HepG2 (cell line): Measurements from ENCODE around the gene NXPH4. TPM values are rescaled to one million over a fixed set of nuclear protein-coding genes. Genes with fewer than 3 reads are reported as not detected.

ENCODE experiments used
- ATAC-seq: fragments of 200-7000 bp; cut with Tn5 transposase; 3 replicates; pipeline ENCODE4 v1.9.1; 2020; ENCODE audit warnings: mild to moderate bottlenecking, moderate library complexity
- BruUV-seq: library from RNA; stranded (reverse); fragments of 400-500 nt; replicated peaks from 2 replicates; lab custom pipeline; 2021; lab: Mats Ljungman, UMichigan
- CTCF ChIA-PET: fragments of 300-600 bp; formaldehyde crosslinking; extraction: SDS; loops from one replicate; lab custom pipeline; 2021; ENCODE audit warnings: low total read pairs, inconsistent platforms, low intra/inter-chr PET ratio; lab: Yijun Ruan, JAX
- POLR2A ChIA-PET: fragments of 350-600 bp; sonication (Branson Sonifier 250); formaldehyde crosslinking; loops from one replicate; lab custom pipeline; 2020; ENCODE audit warnings: antibody characterized with exemption, inconsistent platforms; lab: Yijun Ruan, JAX
- DNase-seq: peaks from one replicate; pipeline ENCODE4 v3.0.0-alpha.2; 2015; ENCODE audit warnings: low spot score
- FAIRE-seq: peaks from 3 replicates; lab custom pipeline; 2011; peaks lifted over from hg19 to GRCh38; lab: Jason Lieb, UNC
- H2AFZ ChIP-seq: one replicate; pipeline ENCODE4 v1.6.1; 2011; ENCODE audit warnings: low read length, inconsistent platforms
- H3K27ac ChIP-seq: fragments of 300-600 bp; 3 replicates; pipeline ENCODE4 v1.8.0; 2011; ENCODE audit warnings: mixed run types, mild to moderate bottlenecking, mixed read lengths, low read length, inconsistent platforms; ENCODE audit not compliant: insufficient read depth; ENCODE audit errors: extremely low read length
- H3K27me3 ChIP-seq, 2 experiments: fragments of 200-600 bp in 1 of 2; 2 replicates in 1 of 2; 3 replicates in 1 of 2; pipeline versions ENCODE4 v1.6.0 to v1.8.0; 2011; ENCODE audit warnings: low read length in 2 of 2, mild to moderate bottlenecking in 2 of 2, moderate library complexity in 2 of 2, inconsistent platforms in 1 of 2; ENCODE audit not compliant: insufficient read depth in 2 of 2, control insufficient read depth in 1 of 2
- H3K36me3 ChIP-seq, 2 experiments: fragments of 200-600 bp in 1 of 2; replicated peaks in 1 of 2; 2 replicates in 1 of 2; 3 replicates in 1 of 2; pipeline versions ENCODE4 v1.5.1 to v1.8.0; 2011; ENCODE audit warnings: low read length in 2 of 2, inconsistent platforms in 1 of 2; ENCODE audit not compliant: insufficient read depth in 2 of 2, control insufficient read depth in 1 of 2
- H3K4me1 ChIP-seq: 2 replicates; pipeline ENCODE4 v1.5.1; 2012; ENCODE audit warnings: low read length, inconsistent platforms; ENCODE audit not compliant: insufficient read depth
- H3K4me2 ChIP-seq: 2 replicates; pipeline ENCODE4 v1.6.0; 2011; ENCODE audit warnings: low read depth, low read length, inconsistent platforms
- H3K4me3 ChIP-seq, 3 experiments: fragments of 200-600 bp in 1 of 3; sonication (generic), shearing (Covaris generic) in 1 of 3; replicated peaks in 1 of 3; 2 replicates each; pipeline ENCODE4 v1.5.1; 2011 to 2016; ENCODE audit warnings: low read length in 3 of 3, inconsistent platforms in 2 of 3, low read depth in 2 of 3, mild to moderate bottlenecking in 2 of 3, control low read depth in 1 of 3, mixed read lengths in 1 of 3; ENCODE audit not compliant: insufficient read depth in 1 of 3
- H3K79me2 ChIP-seq: one replicate; pipeline ENCODE4 v1.6.1; 2011; ENCODE audit warnings: low read length, inconsistent platforms; ENCODE audit not compliant: insufficient read depth
- H3K9ac ChIP-seq: 2 replicates; pipeline ENCODE4 v1.6.0; 2011; ENCODE audit warnings: mild to moderate bottlenecking, low read depth, low read length, inconsistent platforms; ENCODE audit not compliant: insufficient read depth
- H3K9me3 ChIP-seq: 2 replicates; pipeline ENCODE4 v1.5.1; 2012; ENCODE audit warnings: mild to moderate bottlenecking, low read length
- H4K20me1 ChIP-seq: 2 replicates; pipeline ENCODE4 v1.6.0; 2011; ENCODE audit warnings: inconsistent platforms, mild to moderate bottlenecking, low read length, moderate library complexity; ENCODE audit not compliant: insufficient read depth
- RFX5 ChIP-seq: IDR thresholded peaks from 2 replicates; pipeline ENCODE4 v1.6.1; 2011; ENCODE audit warnings: low read depth, low read length, improper control_type of control experiment
- RFXANK ChIP-seq: IDR thresholded peaks from 2 replicates; pipeline ENCODE4 v1.6.1; 2016
- RFXAP ChIP-seq: sonication (generic); formaldehyde crosslinking; IDR thresholded peaks from 2 replicates; pipeline ENCODE4 v1.4.0; 2020; ENCODE audit warnings: missing genetic modification reagents, borderline replicate concordance
- RXRA ChIP-seq: sonication (generic); formaldehyde crosslinking; IDR thresholded peaks from 2 replicates; pipeline ENCODE4 v1.5.1; 2020; ENCODE audit warnings: missing genetic modification reagents
- SNAPC2 ChIP-seq: sonication (generic); formaldehyde crosslinking; IDR thresholded peaks from 2 replicates; pipeline ENCODE4 v1.8.1; 2022; ENCODE audit warnings: mild to moderate bottlenecking, missing genetic modification reagents
- SRF ChIP-seq: IDR thresholded peaks from 2 replicates; pipeline ENCODE4 v1.6.1; 2011; ENCODE audit warnings: mild to moderate bottlenecking, low read depth, low read length, moderate library complexity
- ZNF263 ChIP-seq: sonication (generic); formaldehyde crosslinking; IDR thresholded peaks from 2 replicates; pipeline ENCODE4 v1.4.0; 2020; ENCODE audit warnings: missing genetic modification reagents
- ZNF552 ChIP-seq: sonication (generic); formaldehyde crosslinking; IDR thresholded peaks from 2 replicates; pipeline ENCODE4 v1.9.0; 2022; ENCODE audit warnings: missing genetic modification reagents, mild to moderate bottlenecking, borderline replicate concordance
- ZNF589 ChIP-seq: sonication (generic); formaldehyde crosslinking; conservative IDR thresholded peaks from 2 replicates; pipeline ENCODE4 v1.8.0; 2022; ENCODE audit warnings: mild to moderate bottlenecking, moderate library complexity, missing genetic modification reagents
- WGBS: methylation state at CpG from one replicate; pipeline ENCODE4 v1.1.6; 2017; ENCODE audit warnings: low lambda C conversion rate; 5-methylcytosine and 5-hydroxymethylcytosine counted together
- in situ Hi-C: cut with HindIII; loops from 2 replicates; pipeline ENCODE4 v1.10.0; 2017; ENCODE audit warnings: low pct_unique_long_range_greater_than_20kb; ENCODE audit not compliant: extremely low pct_ligation_motif_present
- intact Hi-C: fragments of 100-400 bp; cut with micrococcal nuclease; formaldehyde crosslinking; loops from one replicate; pipeline ENCODE4 v1.10.0; 2022; ENCODE audit not compliant: unreplicated experiment
- polyA plus RNA-seq, 8 experiments: library from polyadenylated mRNA; depleted of rRNA in 3 of 8; stranded (reverse) in 7 of 8; unstranded in 1 of 8; fragments of >200 nt; fragmentation: Illumina TruSeq in 4 of 8; extraction: Trizol in 4 of 8; gene quantifications; 2 replicates each; pipeline versions ENCODE4 v1.2.1 to v1.2.3, GENCODE V29; 2011 to 2016; ENCODE audit warnings: low read depth in 4 of 8, missing spikeins in 1 of 8, mixed read lengths in 1 of 8; ENCODE audit not compliant: insufficient read depth in 1 of 8
- total RNA-seq, 5 experiments: library from RNA; depleted of rRNA; stranded (reverse); fragments of >200 nt; fragmentation: Illumina TruSeq; extraction: Trizol; gene quantifications; 2 replicates each; pipeline ENCODE4 v1.2.3, GENCODE V29; 2016; ENCODE audit warnings: low read depth in 1 of 5

Gene NXPH4
- total and polyA plus RNA-seq, 2 of the 13 experiments (the other 11 are each of a cell fraction or from before 2014, with no cell fraction given), result 0.13 TPM; not detected in 1

DNA sequence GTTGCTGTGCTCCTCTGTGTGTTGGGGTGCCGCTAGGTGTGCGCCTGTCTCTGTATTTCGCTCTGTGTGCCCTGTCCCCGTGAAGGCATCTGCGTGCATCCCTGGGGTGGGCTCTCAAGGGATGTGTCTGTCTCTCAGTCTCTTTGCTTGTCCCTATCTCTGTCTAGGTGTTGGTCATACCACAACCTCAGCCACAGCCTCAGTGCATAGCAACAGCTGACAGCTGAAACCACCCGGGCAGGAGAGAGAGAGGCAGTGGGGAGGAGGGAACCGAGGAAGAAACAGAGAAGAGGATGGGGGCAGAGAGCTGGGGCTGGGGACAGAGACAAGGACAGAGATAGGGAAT, 953 bp upstream of the NXPH4 start:
- BruUV-seq, result no TSS peak
- H2AFZ ChIP-seq, result no peak overlapping the region
- FAIRE-seq, result no peak
- ATAC-seq, result peak; percentile 8
- in situ Hi-C loops, result no loop called here
- peaks cover 10 to 20% of the 10 kb centered on the region in 2 experiments; a peak in 4 of 5 replicates for H3K36me3 ChIP-seq
- H3K4me2 ChIP-seq, result 0 out of 2 replicates have a peak overlapping the region, but pooled peaks have one; percentile 66
- H3K27ac ChIP-seq, result no peak overlapping the region
- DNase-seq, result no peak
- 16% methylated on average over 6 of the region's 7 CpGs for WGBS
- ChIA-PET POLR2A (interaction anchor here (1.6 kb wide), 1 partner anchor 14 kb away, joined by 10 read pairs; the partner anchor contains the start of gene SHMT2), CTCF (interaction anchor here (3.2 to 9.8 kb wide), 2 partner anchors 9 to 24 kb away, joined by 8 to 308 read pairs; a partner anchor contains a TSS)
- H3K4me1 ChIP-seq, result peaks cover 37% of the 10 kb centered on the region
- peaks cover 9% of the 10 kb centered on the region; the same call in 1 of the 2 replicates for H4K20me1 ChIP-seq
- TF ChIP-seq ZNF552 (CRISPR knock-in tag), result no peak
- 0 out of 2 replicates have a peak, but pooled peaks have one; percentile 9 for TF ChIP-seq ZNF589 (CRISPR knock-in tag)
- 0 out of 2 replicates have a peak, but pooled peaks have one; percentile 54 for TF ChIP-seq RFXAP (CRISPR knock-in tag)
- peak; percentile 97 for TF ChIP-seq RFX5
- TF ChIP-seq ZNF263, result 0 out of 2 replicates have a peak, but pooled peaks have one; percentile 10
- no peak for TF ChIP-seq RXRA
- no peak for TF ChIP-seq SRF
- TF ChIP-seq RFXANK, result peak; percentile 88; the same call in 1 of the 2 replicates
- no peak for TF ChIP-seq SNAPC2 (CRISPR knock-in tag)
- H3K4me3 ChIP-seq, result peak overlapping the region in 1 of 3 experiments; percentile 59; a peak in 1 of 6 replicates
- no peaks in the 10 kb centered on the region for H3K9me3 ChIP-seq
- no peak overlapping the region for H3K9ac ChIP-seq
- intact Hi-C loops, result no loop called here
- no peaks in the 10 kb centered on the region for H3K79me2 ChIP-seq
- H3K27me3 ChIP-seq, result peaks cover 17 to 54% of the 10 kb centered on the region in 2 experiments
